Measurements from ENCODE around the gene ABCA3.
"Not testable (repeated sequence)": the region's sequence is repeated elsewhere in the genome, so short reads cannot be mapped to it uniquely, and the experiment has no call there.

- TF ChIP-seq CTCF (IDR thresholded peaks at IDR 0.05); ZFX (IDR thresholded peaks at IDR 0.05; ENCODE audit: borderline replicate concordance): not testable (repeated sequence)
Measured at GRCh38 chr16:2258530-2258929, 82.0 kb downstream of the ABCA3 start.
